HG03520 (cell line): Measurements from ENCODE around the gene FLRT1.

Experiments used
- ATAC-seq: cut with Tn5 transposase; IDR thresholded peaks from one replicate; pipeline ENCODE4 v1.9.1; 2021; ENCODE audit warnings: mild to moderate bottlenecking, moderate library complexity; ENCODE audit not compliant: unreplicated experiment

FLRT1 gene

GRCh38 chr11:64035576-64035975 lies at the start of gene FLRT1:
FLRT1 (plus strand) TSS chr11:64035931; CDS start chr11:64116268, 80,337 bp downstream.
- no peak for ATAC-seq

- peak; percentile 83 for ATAC-seq
Observed at GRCh38 chr11:63986156-63986931, 49.4 kb upstream of the FLRT1 start, which contains the start of gene OTUB1. OTUB1 (plus strand) TSS chr11:63986438; CDS start chr11:63986457, 19 bp downstream.

- no peak for ATAC-seq
Observed at GRCh38 chr11:63986932-63987513, 48.7 kb upstream of the FLRT1 start.

- no peak for ATAC-seq
Observed at GRCh38 chr11:63991558-63991957, 44.2 kb upstream of the FLRT1 start.

GRCh38 chr11:63993100-63993499 lies 42.6 kb upstream of the FLRT1 start:
- no peak for ATAC-seq

GRCh38 chr11:63993993-63994392 lies 41.7 kb upstream of the FLRT1 start:
- ATAC-seq = no peak

GRCh38 chr11:63996512-63996911 lies 39.2 kb upstream of the FLRT1 start:
- ATAC-seq = no peak

- ATAC-seq = no peak
Observed at GRCh38 chr11:63997104-63997700, 38.5 kb upstream of the FLRT1 start.

- ATAC-seq = no peak
Observed at GRCh38 chr11:63997801-63998337, 37.9 kb upstream of the FLRT1 start.

- ATAC-seq = no peak
Observed at GRCh38 chr11:63998558-63999348, 37.0 kb upstream of the FLRT1 start.

- no peak for ATAC-seq
Observed at GRCh38 chr11:63999349-64000025, 36.2 kb upstream of the FLRT1 start.

GRCh38 chr11:64000026-64000739 lies 35.5 kb upstream of the FLRT1 start:
- ATAC-seq = peak; percentile 54

GRCh38 chr11:64000740-64001483 lies 34.8 kb upstream of the FLRT1 start:
- no peak for ATAC-seq

GRCh38 chr11:64001484-64002420 lies 34.0 kb upstream of the FLRT1 start:
- no peak for ATAC-seq

- ATAC-seq = no peak
Observed at GRCh38 chr11:64003807-64004589, 31.7 kb upstream of the FLRT1 start.

- no peak for ATAC-seq
Observed at GRCh38 chr11:64004590-64004984, 31.1 kb upstream of the FLRT1 start.

GRCh38 chr11:64005691-64006090 lies 30.0 kb upstream of the FLRT1 start:
- ATAC-seq = no peak
